Measurements from ENCODE around the gene SH3PXD2A.
"Not testable (repeated sequence)": the region's sequence is repeated elsewhere in the genome, so short reads cannot be mapped to it uniquely, and the experiment has no call there.

Gene SH3PXD2A

DNA sequence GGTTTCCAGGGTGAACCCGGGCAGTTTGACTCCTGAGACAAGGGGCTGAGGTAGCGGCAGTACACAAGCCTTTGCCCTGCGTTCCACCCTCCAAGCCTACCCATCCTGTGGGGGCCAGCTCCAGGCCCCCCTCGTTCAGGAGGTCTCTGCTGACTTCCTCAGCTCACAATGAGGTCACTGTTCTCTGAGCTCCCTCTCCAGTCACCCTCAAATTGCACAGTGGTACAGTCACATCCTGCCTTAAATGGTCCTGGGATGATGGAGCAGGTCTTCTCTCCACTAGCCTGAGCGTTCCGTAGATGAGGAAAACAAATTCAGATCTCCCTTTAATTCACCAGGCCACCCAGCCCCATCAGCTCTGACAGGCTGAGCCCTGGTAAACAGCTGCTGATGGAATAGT is 90.2 kb downstream of the SH3PXD2A start:
- no peak for DNase-seq

DNA sequence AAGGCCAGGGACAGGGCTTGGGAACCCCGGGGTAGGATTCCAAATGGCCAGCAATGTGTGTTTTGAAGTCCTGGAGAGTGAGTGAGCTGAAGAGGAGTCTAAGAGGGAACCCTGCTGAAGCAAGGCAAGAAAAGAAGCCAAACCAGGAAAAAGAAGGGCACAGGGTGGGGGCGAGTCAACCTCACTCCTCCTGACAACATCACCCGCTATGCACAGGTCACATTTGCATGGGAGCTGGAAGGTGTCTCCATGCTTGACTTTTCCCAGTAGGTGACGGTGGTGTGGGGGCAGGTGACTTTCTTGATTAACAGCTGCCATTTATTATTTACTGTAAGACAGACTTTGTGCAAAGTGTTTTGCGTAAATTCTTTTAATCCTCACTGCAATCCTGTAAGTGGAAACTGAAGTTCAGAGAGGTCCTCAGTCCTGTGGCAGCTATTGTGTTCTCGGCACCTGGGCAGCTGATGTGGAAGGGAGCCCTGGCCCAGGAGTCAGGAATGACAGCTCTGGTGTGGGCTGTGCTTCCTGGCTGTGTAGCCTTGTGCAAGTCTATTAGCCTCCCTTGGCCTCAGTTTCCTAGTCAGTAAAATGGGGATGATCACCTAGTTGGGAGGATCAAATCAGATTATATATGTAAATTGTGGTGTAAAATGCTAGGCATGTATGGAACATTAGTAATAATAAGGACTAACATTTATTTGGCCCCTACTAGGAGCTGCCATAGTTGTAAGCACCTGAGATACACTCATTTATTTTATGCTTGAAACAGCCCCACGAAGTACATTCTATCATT is 90.9 kb downstream of the SH3PXD2A start:
- DNase-seq: no peak

DNA sequence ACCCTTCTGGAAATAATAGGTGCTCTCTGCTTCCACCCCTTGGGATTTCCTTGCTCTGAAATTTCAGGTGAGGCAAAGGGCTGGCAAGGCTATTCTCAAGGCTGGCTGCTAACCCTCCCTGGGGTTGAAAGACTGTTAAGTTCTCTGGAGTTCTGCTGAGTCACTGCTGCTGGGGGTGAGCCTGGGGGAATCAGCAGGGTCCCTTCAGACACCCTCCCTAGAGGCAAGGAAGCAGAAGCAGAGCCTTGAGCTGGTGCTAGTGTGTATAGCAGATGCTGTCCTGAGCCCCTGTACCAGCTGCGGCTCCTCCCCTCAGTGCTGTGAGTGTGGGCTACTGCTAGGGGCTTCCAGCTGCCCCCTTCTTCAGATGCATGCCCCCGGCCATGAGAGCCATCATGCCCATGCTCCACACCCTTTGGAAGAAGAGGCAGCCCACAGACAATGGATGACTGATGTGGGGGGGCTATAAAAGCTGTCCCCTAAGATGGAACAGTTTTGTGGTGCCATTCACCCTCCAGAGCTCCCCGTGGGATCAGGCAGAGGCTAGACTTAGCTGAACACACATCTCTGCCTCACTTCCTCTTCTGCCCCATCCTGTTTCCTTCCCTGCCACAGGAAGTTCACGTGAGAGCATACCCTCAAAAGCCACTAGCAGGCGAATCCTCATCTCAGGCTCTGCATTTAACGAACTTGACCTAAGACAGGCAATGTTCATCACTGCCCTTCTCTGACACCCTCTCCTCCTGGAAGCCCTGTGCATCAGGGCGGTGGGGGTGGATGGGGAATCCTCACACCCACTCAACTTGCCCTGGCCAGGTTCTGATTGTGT is 91.8 kb downstream of the SH3PXD2A start:
- no peak for DNase-seq

DNA sequence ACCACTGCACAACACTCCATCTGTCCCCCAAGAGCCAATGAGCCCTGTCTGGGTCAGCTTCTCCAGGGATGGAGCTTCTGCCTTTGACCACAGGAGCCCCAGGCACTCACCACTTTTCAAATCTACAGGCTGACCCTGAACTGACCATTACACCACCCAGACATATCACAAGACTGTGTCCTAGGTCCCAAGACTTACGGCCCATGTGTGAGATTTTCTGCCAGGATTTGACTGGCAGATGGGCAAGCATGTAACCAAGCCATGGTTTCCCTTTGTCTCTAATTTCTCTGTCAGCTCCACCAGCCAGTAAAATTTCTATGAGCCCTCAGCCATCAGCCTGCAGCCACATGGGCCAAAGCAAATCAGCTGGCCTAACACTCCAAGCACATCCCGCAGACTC is 92.5 kb downstream of the SH3PXD2A start:
- DNase-seq: no peak

DNA sequence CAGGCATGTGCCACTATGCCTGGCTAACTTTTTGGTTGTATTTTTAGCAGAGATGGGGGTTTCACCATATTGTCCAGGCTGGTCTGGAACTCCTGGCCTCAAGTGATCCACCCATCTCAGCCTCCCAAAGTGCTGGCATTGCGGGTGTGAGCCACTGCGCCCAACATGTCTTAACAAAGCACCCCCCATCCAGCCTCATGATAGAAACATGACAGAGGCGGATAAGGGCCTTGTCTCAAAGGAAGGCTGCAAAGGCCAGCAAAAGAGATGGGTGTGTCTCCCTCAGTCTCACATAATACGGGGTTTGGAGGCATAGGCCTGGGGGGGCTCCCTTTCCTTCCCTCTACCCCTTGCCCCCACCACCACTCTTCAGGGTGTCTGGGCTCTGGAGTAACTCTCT is 93.2 kb downstream of the SH3PXD2A start:
- no peak for DNase-seq

DNA sequence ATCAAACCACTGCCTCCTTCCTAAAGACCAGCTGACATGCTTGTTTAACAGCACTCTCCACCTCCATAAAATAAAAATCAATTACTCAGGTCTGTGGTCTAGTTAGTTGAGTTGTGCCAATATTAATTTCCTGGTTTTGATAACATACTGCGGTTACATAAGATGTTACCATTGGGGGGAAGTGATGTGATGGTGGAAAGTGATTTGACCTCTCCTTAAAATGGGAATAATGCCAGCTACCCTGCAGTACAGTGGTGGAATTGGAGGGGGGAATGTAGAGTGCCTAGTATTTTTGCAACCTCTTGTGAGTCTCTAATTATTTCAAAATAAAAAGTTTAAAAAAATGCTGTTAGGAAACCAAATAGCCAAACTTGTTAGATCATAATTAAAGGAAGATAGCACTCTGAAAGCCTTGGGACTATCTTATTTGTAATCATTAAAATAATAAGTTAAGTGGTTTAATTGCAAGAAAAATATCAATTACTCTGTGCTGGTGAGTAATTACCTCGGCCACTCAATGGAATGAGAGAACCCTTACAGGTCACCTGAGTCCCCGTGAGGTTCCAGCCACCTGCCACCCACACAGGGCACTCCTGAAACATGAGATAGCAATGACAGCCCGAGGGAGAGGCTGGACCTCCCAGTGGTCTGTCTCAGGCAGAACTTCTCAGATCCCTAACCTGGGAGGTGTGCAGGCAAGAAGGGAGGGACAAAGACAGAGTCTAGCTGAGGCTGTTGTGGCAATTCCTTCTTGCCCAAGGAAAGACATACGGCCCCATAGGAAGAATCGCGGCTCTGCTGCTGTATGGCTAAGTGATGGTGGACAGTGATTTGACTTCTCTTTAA is 94.1 kb downstream of the SH3PXD2A start:
- DNase-seq: peak; percentile 72

DNA sequence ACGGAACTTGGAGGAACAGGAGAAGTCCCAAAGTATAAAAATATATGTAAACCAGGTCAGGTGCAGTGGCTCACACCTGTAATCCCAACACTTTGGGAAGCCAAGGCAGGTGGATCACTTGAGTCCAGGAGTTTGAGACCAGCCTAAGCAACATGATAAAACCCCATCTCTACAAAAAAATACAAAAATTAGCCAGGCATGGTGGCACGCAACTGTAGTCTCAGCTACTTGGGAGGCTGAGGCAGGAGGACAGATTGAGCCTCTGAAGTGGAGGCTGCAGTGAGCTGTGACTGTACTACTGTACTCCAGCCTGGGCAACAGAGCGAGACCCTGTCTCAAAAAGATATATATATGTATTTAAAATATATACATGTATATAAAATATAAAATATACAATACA is 95.1 kb downstream of the SH3PXD2A start:
- not testable (repeated sequence) for DNase-seq

DNA sequence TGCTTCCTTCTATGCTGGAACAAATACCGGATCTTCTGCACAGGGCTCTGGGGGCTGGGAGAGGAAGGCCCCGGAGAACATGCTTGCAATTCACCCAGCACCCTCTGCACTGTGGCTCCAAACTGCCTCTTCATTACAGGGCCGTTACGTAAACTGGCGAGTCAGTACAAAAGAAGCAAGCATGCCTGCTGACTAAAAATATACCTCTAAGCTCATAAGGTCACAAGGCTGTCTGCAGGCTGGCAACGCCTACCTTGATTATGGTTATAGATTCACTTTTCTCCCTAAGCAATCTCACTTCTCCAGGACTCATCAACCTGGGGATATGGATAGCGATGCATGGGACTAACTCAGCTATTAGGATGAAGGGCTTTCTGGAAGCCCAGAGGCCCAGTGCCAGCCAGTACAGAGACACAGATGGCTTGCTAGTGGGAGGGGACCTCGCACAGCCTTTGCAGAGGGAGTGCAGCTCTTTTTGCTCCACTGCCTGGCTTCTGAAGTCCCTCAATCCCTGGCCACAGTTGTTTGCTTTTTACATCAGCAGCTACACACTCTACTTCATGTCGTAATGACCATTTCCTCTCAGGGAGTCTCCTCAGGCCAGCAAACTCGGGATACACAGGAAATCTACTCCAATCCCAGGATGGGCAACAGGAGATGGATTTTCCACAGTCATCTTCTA is 96.1 kb downstream of the SH3PXD2A start:
- DNase-seq: no peak

DNA sequence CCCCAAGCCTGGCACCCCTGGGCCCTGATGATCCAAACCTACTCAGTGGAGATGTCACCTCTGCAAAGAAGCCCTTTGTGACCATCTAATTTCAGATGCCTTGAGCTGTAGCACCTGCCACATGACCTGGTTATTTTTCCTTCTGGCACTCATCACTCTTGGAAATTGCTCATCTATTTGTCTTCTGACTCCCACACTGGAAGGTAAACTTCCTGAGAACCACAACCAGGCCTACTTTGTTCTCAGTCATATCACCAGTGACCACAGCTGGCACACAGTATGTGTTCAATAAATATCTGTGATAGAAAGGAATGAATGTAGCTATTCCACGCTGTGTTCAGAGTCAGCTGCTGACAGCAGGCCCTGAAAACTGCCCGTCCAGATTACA is 97.1 kb downstream of the SH3PXD2A start:
- DNase-seq: no peak

DNA sequence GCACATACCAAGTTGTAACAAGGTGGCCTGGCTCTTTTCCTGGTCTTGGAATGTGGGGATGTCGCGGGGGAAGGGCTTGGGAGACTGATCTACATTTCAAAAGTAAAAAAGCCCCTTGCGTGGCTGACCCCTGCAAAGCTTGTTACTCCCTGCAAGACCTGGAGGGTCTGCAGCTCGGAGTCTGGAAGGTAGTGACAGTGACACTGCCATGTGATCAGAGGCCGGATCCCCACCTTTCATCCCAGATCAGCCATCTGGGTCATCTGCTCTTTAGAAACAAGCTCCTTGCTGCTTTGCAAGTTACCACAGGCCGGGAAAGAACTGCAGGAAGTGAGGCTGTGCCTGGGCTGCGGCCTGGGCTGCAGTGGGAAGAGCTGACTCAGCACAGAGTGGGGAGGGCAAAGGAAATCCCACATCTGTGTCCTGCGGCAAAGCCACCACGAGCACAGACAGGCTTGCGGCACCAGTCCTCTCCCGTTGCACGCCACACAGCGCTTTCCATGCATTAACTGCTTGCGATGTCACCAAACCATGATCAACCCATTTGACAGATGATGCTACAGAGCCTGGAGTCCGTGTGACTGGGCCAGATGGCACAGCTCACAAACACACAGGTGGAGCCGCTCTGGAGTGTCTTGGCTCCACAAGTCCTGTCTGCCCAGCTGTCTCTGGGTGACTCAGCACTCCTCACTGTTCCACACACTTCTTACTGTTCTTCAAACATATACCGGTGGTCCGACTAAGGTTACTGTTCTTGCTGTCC is 97.7 kb downstream of the SH3PXD2A start:
- no peak for DNase-seq

DNA sequence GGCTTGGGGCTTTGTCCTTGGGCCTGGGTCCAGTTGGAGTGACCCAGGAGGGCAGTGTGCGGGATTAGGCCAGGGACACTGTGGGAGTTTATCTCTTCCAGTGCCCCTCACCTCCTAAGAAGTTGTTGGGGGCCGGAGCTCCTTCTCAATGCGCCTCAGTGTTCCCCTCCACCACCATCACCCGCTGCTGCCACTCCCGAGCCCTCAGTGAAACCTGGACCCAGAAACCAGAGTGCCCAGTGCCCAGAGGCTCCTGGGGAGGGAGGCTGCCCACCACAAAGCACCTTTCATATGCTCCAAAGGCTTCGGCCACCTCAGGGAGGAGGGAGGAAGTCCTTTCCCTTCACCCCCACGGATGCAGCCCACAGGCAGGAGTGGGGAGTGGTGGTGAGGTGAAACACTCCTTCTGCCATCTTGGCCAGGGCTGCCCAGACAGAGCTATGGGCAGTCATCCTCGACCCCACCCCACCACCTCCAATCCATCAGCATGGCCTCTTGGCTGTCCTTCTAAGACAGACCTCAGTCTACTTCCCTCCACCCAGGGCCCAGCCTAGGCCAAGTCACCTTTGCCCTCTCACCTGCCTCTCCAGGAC is 99.0 kb downstream of the SH3PXD2A start:
- DNase-seq: no peak

DNA sequence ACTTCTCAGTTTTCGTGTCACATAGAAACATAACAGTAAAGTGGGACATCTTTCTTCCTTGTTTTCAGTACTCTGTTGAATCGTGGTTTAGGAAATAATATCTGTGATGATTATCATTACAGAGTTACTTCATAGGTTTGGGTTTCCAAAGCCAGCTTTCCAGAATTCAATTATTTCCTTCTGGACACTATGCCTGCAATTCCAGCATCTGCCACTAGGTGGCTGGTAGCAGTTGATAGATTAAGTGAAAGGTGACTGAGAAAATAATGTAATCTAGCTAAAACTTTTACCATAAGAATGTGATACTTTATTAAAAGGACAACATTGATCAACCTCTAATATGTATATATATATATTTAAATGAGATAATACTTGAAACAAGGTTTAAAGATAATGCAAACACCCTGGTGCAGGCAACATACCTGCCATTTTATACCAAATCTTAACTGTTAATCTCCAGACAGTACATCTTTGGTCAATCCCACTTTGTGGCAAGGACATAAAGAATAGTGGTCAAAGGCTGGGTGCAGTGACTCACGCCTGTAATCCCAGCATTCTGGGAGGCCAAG is 102.6 kb downstream of the SH3PXD2A start:
- no peak for DNase-seq

DNA sequence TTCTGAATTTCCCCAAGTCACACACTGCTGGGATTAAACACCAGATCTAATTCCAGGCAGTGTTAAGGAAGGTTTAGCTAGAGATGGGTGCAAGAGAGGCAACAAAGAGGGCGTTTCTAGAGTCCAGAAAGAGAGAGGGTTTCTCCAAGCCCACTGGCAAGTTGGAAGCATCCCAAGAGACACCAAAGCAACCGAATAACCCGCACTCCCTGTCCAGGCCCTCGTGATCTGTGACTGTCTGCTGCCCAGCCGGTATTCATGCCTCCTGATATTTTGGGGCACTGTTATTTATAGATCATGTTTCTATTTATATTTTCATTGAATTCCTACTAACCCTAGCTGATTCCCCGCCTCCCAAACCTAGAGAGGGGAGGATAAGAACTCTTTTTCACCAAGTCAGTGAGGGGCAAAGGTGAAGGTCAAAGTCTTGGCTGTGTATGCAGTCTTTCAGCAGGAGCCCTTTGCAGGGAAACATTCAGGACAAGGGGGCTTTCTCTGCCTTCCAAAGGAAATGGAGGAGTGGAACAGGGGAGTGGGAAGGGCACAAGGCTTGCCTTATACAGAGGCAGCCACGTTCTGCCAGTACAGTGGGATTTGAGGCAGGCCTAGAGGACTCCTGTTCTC is 103.6 kb downstream of the SH3PXD2A start:
- no peak for DNase-seq

DNA sequence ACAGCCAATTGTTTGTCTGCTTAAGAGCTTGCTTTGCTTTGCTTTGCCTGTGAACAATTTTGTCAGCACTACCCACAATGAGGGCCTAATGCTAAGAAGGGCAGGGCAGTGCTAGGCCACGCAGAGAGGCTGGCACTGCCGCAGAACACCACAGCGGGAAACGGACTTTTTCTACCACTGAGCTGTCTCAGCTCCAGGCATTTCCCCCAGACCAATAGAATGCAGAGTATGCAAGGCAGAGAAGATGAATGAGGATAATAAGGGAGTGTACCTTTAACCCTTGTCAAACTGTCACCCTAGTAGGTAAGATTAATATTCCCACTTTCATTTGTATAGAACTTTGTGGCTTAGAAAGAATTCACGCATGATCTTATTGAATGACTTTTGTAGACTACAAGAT is 104.5 kb downstream of the SH3PXD2A start:
- DNase-seq: no peak

DNA sequence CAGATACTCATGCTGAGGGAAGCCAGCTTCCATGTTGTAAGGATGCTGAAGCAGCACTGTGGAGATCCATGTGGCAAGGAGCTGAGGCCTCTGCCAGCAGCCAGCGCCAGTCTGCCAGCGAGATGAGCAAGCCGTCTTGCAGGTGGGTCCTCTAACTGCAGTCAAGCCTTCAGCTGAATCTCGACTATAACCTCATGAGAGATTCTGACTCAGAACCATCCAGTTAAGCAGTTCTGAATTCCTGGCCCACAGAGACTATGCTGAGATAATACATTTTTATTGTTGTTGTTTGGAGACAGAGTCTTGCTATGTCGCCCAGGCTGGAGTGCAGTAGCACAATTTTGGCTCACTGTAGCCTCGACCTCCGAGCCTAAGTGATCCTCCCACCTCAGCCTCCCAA is 105.6 kb downstream of the SH3PXD2A start:
- no peak for DNase-seq

DNA sequence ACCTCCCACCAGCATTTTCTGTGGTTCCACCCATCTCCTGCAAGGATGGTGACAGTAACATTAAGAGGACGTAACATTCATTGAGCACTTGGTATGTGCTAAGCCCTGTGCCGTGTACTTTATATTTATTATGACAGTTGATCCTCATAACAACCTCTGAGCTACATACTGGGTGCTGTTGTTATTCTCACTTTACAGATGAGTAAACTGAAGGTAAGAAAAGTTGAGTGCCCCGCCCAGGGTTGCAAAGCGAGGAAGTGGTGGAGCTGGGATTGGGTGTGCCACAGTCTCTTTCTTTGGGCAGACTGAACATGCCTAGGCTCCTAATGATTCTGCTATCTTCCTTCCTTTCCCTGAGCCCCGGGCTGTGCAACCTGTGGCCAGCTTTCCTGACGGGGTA is 107.4 kb downstream of the SH3PXD2A start:
- no peak for DNase-seq

DNA sequence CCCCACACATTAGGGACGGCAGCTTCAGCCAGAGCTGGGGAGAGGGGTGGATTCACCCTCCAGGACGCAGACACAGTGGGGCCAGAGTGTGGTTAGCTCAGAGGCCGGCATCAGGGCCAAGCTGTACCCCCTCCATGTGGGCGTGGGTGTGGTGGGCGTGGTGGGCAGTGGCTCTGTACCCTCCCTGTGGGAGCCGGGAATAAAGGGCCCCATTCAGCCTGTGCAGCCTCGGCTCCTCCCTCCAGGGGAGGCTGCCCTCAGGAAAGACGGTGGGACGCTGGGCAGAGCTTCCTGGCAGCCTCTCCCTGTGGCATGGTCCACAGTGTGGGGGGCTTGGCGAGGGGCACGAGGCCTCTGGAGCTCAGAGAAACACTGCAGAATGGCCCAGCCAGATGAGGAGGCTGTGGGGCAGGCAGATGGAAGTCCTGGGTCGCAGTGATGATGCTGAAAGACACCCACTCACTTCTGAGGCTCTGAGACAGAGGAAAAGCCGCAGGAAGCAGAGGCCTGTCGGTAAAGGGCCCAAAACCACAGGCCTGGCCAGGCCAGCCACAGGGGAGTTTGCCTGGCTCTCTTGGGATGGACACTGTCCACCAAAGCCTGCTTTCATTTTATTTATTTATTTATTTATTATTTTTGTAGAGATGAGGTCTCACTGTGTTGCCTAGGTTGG is 108.0 kb downstream of the SH3PXD2A start:
- DNase-seq: no peak

DNA sequence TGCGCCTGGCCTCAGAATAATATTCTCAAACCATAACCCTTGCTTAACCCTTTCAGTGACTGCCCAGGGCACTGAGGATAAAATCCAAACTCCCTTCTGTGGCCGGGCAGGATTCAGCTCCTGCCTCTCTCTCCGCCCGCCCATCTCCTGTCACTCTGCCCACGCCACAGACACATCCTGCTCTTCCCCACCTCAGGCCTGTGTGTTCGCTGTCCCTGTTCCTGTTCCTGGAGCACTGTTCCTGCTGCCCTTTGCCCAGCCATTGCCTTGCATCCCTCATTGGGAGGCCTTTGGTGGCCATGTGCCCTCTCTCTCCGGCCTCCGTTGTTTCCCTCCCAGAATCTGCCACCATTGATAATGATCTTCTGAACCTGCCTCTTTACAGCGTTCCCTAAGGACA is 108.8 kb downstream of the SH3PXD2A start:
- no peak for DNase-seq

DNA sequence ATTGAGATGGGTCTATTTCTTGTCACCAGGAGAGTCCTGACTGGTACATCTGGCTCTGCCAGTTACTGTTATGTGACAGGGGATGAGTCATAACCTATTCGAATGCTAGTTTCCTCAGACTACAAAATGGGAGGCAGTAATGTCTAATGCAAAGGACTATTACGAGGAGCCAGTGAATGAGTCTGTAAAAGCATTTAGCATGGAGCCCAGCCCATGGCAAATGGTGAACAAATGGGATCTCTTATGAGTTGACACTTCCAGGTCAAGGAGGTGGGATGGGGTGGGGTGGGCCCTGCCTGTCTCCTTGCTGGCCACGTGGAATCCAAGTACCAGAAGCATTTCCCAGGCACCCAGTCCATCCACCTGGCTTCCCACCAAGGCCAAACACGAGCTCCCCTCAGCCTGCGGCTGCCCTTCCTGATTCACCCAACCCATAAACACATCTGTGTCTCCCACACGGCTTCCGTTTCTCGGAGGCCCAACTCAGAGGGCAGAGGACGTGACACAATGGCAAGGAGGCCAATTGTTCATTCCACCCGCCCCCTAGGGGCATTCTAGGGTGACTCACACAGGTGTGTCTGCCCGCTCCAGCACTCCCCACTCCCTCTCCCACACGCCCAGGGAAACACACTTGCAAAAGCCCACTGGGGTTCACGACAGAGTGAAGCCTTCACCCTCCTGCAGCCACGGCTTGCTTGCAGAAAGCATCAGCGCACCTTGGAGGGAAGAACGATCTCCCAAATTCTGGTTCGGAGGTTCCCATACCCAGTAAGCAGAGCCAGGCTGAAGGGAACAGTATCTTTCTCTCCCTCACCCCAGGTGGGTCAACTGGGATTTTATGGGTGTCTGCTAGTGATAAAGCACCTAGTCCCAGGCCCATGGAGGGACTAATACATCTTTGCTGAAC is 109.8 kb downstream of the SH3PXD2A start:
- no peak for DNase-seq
